GM12892 (cell line): ENCODE data around the gene COPG1.

Experiments
- POLR2A ChIP-seq: IDR thresholded peaks from 2 replicates; pipeline ENCODE4 v1.6.1; 2011; ENCODE audit warnings: low read depth, low read length, control low read depth
- POLR2AphosphoS5 ChIP-seq: IDR thresholded peaks from 2 replicates; pipeline ENCODE4 v1.6.1; 2011; ENCODE audit warnings: low read depth, low read length, control low read depth
- TAF1 ChIP-seq: IDR thresholded peaks from 2 replicates; pipeline ENCODE4 v1.6.1; 2011; ENCODE audit warnings: low read depth, mild to moderate bottlenecking, control low read depth, low read length, borderline replicate concordance

DNA sequence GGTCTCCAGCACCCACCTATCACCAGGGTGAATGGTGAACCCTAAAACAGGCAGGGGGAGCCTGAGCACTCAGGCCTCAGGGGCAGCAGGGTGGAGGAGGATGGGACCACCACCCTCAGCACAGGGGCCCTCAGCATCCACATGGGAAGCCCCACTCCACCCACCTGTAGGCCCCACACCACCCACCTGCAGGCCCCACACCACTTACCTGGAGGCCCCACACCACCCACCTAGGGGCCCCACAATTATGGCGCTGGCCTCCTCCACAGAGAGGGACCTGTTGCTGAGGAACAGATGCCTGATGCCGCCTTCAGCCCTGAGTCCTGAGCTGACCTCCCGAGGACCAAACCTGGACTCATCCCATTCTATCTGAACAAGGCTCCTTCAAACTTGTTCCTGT lies 76.0 kb downstream of the COPG1 start:
- TF ChIP-seq POLR2A (no peak), TAF1 (no peak), POLR2AphosphoS5 (no peak)
